Stomach (tissue), 9 donors: ENCODE data around the gene FCRL2. TPM values are rescaled to one million over a fixed set of nuclear protein-coding genes. Genes with fewer than 3 reads are reported as not detected.

Experiments used
- DNase-seq, 2 donors: peaks; one replicate each; pipeline versions ENCODE4 v3.0.0 to v3.0.0-alpha.2; 2013 to 2019
- H3K27ac ChIP-seq, 5 donors: fragments of 200-600 bp in 4 of 5; sonication (generic) in 4 of 5; one replicate each; pipeline ENCODE4 v1.5.1; 2013 to 2019; ENCODE audit warnings: mild to moderate bottlenecking in 1 of 5, moderate library complexity in 1 of 5
- H3K27me3 ChIP-seq, 3 donors: fragments of 200-600 bp; sonication (generic); one replicate each; pipeline ENCODE4 v1.5.1; 2017 to 2019; ENCODE audit warnings: mixed run types in 1 of 3
- H3K36me3 ChIP-seq, 4 donors: fragments of 200-600 bp; sonication (generic); 1 replicate in 3 of 4; 2 replicates in 1 of 4; pipeline ENCODE4 v1.5.1; 2016 to 2019
- H3K4me1 ChIP-seq, 4 donors: fragments of 200-600 bp; sonication (generic); one replicate each; pipeline ENCODE4 v1.5.1; 2016 to 2019
- H3K4me3 ChIP-seq, 4 donors: fragments of 200-600 bp; sonication (generic) in 3 of 4; one replicate each; pipeline ENCODE4 v1.5.1; 2016 to 2019; ENCODE audit warnings: mild to moderate bottlenecking in 1 of 4
- H3K9me3 ChIP-seq, 4 donors: fragments of 200-600 bp; sonication (generic); one replicate each; pipeline ENCODE4 v1.5.1; 2016 to 2019
- EP300 ChIP-seq: sonication (generic); formaldehyde crosslinking; IDR thresholded peaks from one replicate; pipeline ENCODE4 v1.6.1; 2017; ENCODE audit warnings: antibody characterized with exemption
- POLR2A ChIP-seq, 4 donors: fragments of 450-650 bp; IDR thresholded peaks; one replicate each; pipeline ENCODE4 v1.6.1; 2016; ENCODE audit warnings: antibody characterized with exemption in 4 of 4, control low read depth in 2 of 4, mild to moderate bottlenecking in 1 of 4, moderate library complexity in 1 of 4
- POLR2AphosphoS5 ChIP-seq, 3 donors: sonication (generic); formaldehyde crosslinking; IDR thresholded peaks; one replicate each; pipeline ENCODE4 v1.6.1; 2016; ENCODE audit warnings: antibody characterized with exemption in 3 of 3
- WGBS, 5 donors: extraction: QIAGEN DNeasy Blood & Tissue Kit in 3 of 5; methylation state at CpG; one replicate each; pipeline versions ENCODE4 v1.1.5 to v1.1.7; 2013 to 2018; 5-methylcytosine and 5-hydroxymethylcytosine counted together
- intact Hi-C: fragments of 100-400 bp; cut with DNase I; formaldehyde crosslinking; loops from one replicate; pipeline ENCODE4 v1.15.1; 2023; ENCODE audit warnings: low total_unique reads
- polyA plus RNA-seq, 3 donors: library from polyadenylated mRNA; stranded (reverse); fragments of 200-250 nt; gene quantifications; one replicate each; pipeline ENCODE4 v1.2.3, GENCODE V29; 2013
- total RNA-seq, 5 donors: library from RNA; depleted of rRNA; stranded (reverse); fragments of >200 nt; gene quantifications; one replicate each; pipeline versions ENCODE4 v1.1.0 to v1.2.3, GENCODE V29; 2014 to 2016
- TF ChIP-seq, protein P1 (sequence below), 7 experiments: fragments of 450-650 bp in 4 of 7; fragments of 200-600 bp in 3 of 7; sonication (generic) in 3 of 7; IDR thresholded peaks; one replicate each; pipeline ENCODE4 v1.5.1; 2016 to 2019; ENCODE audit warnings: antibody characterized with exemption in 7 of 7, control low read depth in 2 of 7, mild to moderate bottlenecking in 1 of 7
- donor health status: healthy with polysubstance abuse.
- donor health status: Bipolar disorder and iron deficiency.
- donor health status: healthy.

Gene FCRL2
- total and polyA plus RNA-seq, 8 donors, result 0.37 to 2.5 (median 0.90) TPM; not detected in 3

- Histone ChIP-seq H3K9me3 (peaks cover 0 to 4% (median 0%) of the 10 kb centered on the region in 4 donors), H3K4me1 (no peaks in the 10 kb centered on the region), H3K36me3 (no peaks in the 10 kb centered on the region), H3K27ac (no peak overlapping the region), H3K4me3 (no peak overlapping the region), H3K27me3 (no peaks in the 10 kb centered on the region)
- no peak for TF ChIP-seq POLR2A (IDR thresholded peaks at IDR 0.05)
- TF ChIP-seq, protein P1, sequence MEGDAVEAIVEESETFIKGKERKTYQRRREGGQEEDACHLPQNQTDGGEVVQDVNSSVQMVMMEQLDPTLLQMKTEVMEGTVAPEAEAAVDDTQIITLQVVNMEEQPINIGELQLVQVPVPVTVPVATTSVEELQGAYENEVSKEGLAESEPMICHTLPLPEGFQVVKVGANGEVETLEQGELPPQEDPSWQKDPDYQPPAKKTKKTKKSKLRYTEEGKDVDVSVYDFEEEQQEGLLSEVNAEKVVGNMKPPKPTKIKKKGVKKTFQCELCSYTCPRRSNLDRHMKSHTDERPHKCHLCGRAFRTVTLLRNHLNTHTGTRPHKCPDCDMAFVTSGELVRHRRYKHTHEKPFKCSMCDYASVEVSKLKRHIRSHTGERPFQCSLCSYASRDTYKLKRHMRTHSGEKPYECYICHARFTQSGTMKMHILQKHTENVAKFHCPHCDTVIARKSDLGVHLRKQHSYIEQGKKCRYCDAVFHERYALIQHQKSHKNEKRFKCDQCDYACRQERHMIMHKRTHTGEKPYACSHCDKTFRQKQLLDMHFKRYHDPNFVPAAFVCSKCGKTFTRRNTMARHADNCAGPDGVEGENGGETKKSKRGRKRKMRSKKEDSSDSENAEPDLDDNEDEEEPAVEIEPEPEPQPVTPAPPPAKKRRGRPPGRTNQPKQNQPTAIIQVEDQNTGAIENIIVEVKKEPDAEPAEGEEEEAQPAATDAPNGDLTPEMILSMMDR (IDR thresholded peaks at IDR 0.05), result no peak
- TF ChIP-seq POLR2AphosphoS5 (IDR thresholded peaks at IDR 0.05), result no peak
- TF ChIP-seq EP300, result no peak
- intact Hi-C loops, result no loop called here
- DNase-seq, result no peak
Observed at GRCh38 chr1:157766792-157767191, 10.1 kb downstream of the FCRL2 start.

DNA sequence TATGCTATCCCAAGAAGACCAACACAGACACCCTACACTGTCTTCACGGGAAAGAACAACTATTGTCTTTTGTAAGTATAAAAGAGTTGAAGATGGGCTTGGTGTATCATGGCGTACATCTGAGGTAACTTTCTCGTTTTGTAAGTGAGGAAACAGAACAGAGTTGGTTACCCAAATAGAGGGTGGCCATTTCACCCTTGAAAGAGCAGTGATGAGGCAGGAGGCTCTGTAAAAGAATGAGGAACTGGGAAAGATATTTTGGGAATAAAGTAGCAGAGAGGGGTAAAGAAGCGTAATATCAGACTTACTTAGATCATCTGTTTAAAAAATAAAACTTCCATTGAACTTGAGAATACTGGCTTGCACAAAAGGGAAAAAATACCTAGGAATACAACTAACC is 18.9 kb downstream of the FCRL2 start:
- H3K27me3 ChIP-seq, result no peaks in the 10 kb centered on the region
- H3K36me3 ChIP-seq, result no peaks in the 10 kb centered on the region
- no peak for TF ChIP-seq POLR2AphosphoS5 (IDR thresholded peaks at IDR 0.05)
- TF ChIP-seq, protein P1 (IDR thresholded peaks at IDR 0.05), result no peak
- no peak for TF ChIP-seq EP300
- TF ChIP-seq POLR2A (IDR thresholded peaks at IDR 0.05), result no peak
- intact Hi-C loops, result no loop called here
- peaks cover 0 to 10% (median 4%) of the 10 kb centered on the region in 4 donors for H3K9me3 ChIP-seq
- WGBS, 5 donors, result 85 to 94% (median 88%) methylated on average over 4 of the region's 4 CpGs
- no peak for DNase-seq
- no peaks in the 10 kb centered on the region for H3K4me1 ChIP-seq
- no peak overlapping the region for H3K27ac ChIP-seq
- H3K4me3 ChIP-seq, result no peak overlapping the region

DNA sequence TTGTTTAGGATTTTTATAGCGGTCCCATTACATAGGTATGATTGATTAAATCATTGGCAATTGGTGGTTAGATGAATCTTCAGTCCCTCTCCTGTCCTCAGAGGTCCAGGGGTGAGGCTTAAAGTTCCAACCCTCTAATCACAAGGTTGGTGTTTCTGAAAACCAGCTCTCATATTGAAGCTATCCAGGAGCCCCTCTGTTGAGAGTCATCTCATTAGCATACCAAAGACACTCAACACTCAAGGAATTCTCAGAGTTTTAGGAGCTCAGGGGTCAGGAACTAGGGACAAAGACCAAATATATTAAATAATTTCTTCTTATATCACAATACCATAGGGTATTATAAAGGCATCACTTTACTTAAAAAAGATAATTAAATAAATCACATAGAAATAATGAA is 23.3 kb downstream of the FCRL2 start:
- Histone ChIP-seq H3K27ac (no peak overlapping the region), H3K9me3 (no peaks in the 10 kb centered on the region), H3K4me3 (no peak overlapping the region), H3K4me1 (no peaks in the 10 kb centered on the region), H3K36me3 (no peaks in the 10 kb centered on the region), H3K27me3 (no peaks in the 10 kb centered on the region)
- WGBS, 5 donors, result 52 to 89% (median 71%) methylated on average over 1 of the region's 1 CpG
- TF ChIP-seq EP300, result no peak
- TF ChIP-seq POLR2A (IDR thresholded peaks at IDR 0.05), result no peak
- TF ChIP-seq, protein P1 (IDR thresholded peaks at IDR 0.05), result no peak
- TF ChIP-seq POLR2AphosphoS5 (IDR thresholded peaks at IDR 0.05), result no peak
- no peak for DNase-seq
- intact Hi-C loops, result no loop called here

- no peak for DNase-seq
- Histone ChIP-seq H3K27ac (no peak overlapping the region), H3K36me3 (no peaks in the 10 kb centered on the region), H3K9me3 (no peaks in the 10 kb centered on the region), H3K4me3 (no peak overlapping the region), H3K27me3 (no peaks in the 10 kb centered on the region), H3K4me1 (no peaks in the 10 kb centered on the region)
- intact Hi-C loops, result no loop called here
- TF ChIP-seq, protein P1 (IDR thresholded peaks at IDR 0.05), result no peak
- no peak for TF ChIP-seq POLR2A (IDR thresholded peaks at IDR 0.05)
- TF ChIP-seq EP300, result no peak
- no peak for TF ChIP-seq POLR2AphosphoS5 (IDR thresholded peaks at IDR 0.05)
- WGBS, 5 donors, result 46 to 61% (median 50%) methylated on average over 3 of the region's 3 CpGs
Observed at GRCh38 chr1:157751283-157751682, 25.6 kb downstream of the FCRL2 start.
